Measurements from ENCODE around the gene OR52E5.

OR52E5 gene

DNA sequence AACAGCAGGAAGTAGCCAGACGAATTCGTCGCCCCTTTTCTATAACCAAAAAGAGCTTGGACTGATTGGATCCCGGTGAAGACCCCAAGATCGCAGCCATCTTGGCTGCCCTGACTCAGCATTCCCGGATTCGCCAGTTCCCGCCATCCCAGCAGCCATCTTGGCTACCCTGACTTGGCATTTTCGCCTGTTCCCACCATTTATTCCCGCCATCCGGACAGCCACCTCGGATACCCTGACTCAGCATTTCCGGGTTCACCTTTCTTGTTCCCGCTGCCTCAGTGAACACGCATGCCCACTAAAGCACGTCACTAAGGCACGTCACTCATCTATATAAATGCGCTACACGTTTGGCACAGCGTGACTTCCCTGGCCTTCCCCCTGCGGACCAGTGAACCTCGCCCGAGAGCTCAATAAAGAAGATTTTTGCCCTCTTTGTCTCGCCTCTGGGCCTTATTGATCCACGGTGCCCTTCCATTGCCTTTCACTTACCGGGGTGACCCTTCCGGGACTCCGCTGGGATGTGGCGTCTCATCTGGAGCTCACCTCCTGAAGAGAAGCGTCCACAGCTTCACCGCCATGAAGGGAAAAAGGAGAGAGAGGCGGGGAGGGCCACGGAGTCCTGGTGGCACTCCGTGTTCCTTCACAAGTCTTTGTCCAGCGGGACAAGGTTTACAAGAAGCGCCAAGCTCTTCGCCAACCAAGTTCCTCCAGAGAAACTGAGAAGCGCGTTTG is 45.0 kb downstream of the OR52E5 start:
- no peak for DNase-seq

GRCh38 chr11:5938603-5938965 is 45.6 kb downstream of the OR52E5 start:
- no peak for DNase-seq

GRCh38 chr11:5940748-5941147 is 47.7 kb downstream of the OR52E5 start:
- no peak for DNase-seq

- no peak for DNase-seq
Observed at GRCh38 chr11:5941951-5942350, 48.9 kb downstream of the OR52E5 start, which contains the start of gene OR56A3. Gene OR56A3, plus strand, starts transcription at chr11:5942251. Its CDS starts 5,096 bp downstream, at chr11:5947347.

Measured in activated CD4-positive, alpha-beta T cell treated with anti-CD3 and anti-CD28 coated beads, Interleukin-2, amount 50 U/mL, for 4 hours (primary cell).